D721Med (cell line): ENCODE results near the gene SELENOF.
"Not testable (repeated sequence)": the region's sequence is repeated elsewhere in the genome, so short reads cannot be mapped to it uniquely, and the experiment has no call there.

Experiments
- DNase-seq: peaks from one replicate; pipeline ENCODE4 v3.0.0; 2011; ENCODE audit warnings: low spot score; ENCODE audit not compliant: insufficient read length
- FAIRE-seq: peaks from 2 replicates; lab custom pipeline; 2011; peaks lifted over from hg19 to GRCh38; lab: Jason Lieb, UNC
- TF ChIP-seq, protein P1 (sequence below): IDR thresholded peaks from 2 replicates; pipeline ENCODE4 v1.5.1; 2012; ENCODE audit warnings: mild to moderate bottlenecking, control low read depth; ENCODE audit not compliant: insufficient read depth; ENCODE audit errors: missing control alignments

The SELENOF gene

GRCh38 chr1:86906419-86906818 is 7.5 kb downstream of the SELENOF start:
- DNase-seq (no peak), FAIRE-seq (no peak)

DNA sequence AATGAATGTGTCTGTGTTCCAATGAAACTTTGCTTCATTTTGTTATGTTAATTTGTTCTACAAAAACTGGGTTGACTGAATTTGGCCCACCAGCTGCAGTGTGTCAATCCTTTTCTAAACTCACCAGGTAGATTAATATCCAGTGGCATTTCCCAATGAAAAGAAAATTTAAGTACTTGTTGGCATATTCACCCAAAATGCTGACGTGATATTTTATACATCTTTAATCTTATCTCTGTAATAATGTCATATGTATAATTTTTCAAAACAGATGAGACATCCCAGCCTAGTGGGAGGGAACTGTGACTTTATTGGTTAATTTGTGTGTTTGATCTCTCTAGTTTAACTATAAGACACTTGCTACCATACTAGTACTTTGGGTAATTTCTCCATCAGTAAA is 8.1 kb downstream of the SELENOF start:
- no peak for DNase-seq
- no peak for FAIRE-seq
- TF ChIP-seq, protein P1, sequence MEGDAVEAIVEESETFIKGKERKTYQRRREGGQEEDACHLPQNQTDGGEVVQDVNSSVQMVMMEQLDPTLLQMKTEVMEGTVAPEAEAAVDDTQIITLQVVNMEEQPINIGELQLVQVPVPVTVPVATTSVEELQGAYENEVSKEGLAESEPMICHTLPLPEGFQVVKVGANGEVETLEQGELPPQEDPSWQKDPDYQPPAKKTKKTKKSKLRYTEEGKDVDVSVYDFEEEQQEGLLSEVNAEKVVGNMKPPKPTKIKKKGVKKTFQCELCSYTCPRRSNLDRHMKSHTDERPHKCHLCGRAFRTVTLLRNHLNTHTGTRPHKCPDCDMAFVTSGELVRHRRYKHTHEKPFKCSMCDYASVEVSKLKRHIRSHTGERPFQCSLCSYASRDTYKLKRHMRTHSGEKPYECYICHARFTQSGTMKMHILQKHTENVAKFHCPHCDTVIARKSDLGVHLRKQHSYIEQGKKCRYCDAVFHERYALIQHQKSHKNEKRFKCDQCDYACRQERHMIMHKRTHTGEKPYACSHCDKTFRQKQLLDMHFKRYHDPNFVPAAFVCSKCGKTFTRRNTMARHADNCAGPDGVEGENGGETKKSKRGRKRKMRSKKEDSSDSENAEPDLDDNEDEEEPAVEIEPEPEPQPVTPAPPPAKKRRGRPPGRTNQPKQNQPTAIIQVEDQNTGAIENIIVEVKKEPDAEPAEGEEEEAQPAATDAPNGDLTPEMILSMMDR = no peak

More at GRCh38 chr1:86906419-86906818, 7.5 kb downstream of the SELENOF start:
- TF ChIP-seq, protein P1 = no peak

DNA sequence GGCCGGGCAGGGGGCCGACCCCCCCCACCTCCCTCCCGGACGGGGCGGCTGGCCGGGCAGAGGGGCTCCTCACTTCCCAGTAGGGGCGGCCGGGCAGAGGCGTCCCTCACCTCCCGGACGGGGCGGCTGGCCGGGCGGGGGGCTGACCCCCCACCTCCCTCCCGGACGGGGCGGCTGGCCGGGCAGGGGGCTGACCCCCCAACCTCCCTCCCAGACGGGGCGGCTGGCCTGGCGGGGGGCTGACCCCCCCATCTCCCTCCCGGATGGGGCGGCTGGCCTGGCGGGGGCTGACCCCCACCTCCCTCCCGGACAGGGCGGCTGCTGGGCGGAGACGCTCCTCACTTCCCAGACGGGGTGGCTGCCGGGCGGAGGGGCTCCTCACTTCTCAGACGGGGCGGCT is 14.5 kb downstream of the SELENOF start:
- FAIRE-seq, DNase-seq: not testable (repeated sequence)

GRCh38 chr1:86888327-86888726 is 25.6 kb downstream of the SELENOF start:
- no peak for DNase-seq
- FAIRE-seq = no peak

DNA sequence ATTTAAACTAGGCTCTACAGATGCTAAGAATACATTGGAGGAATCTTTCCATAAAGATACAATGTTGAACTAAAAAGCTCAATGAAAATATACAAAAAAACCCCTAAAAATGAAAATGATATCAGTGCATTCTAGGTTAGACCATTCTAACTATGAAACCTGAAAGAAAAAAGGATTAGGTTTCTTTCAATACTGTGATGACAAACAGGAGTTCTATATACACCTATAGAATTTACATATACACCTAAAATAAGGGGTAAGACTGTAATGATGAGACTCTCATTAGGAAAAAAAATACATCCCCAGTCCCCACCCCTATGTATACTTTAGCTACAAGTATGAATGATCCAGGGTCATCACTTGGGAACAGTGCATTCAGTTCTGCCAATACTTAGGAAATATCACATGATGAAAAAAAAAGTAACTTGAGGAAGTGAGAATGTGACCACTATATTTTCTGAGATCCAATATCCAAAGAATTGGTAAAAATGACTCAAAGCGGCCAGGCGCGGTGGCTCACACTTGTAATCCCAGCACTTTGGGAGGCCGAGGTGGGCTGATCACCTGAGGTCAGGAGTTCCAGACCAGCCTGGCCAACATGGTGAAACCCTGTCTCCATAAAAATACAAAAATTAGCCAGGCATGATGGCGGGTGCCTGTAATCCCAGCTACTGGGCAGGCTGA is 26.3 kb downstream of the SELENOF start:
- TF ChIP-seq, protein P1 = no peak
- FAIRE-seq (no peak), DNase-seq (no peak)

More at GRCh38 chr1:86888327-86888726, 25.6 kb downstream of the SELENOF start:
- TF ChIP-seq, protein P1 = no peak

DNA sequence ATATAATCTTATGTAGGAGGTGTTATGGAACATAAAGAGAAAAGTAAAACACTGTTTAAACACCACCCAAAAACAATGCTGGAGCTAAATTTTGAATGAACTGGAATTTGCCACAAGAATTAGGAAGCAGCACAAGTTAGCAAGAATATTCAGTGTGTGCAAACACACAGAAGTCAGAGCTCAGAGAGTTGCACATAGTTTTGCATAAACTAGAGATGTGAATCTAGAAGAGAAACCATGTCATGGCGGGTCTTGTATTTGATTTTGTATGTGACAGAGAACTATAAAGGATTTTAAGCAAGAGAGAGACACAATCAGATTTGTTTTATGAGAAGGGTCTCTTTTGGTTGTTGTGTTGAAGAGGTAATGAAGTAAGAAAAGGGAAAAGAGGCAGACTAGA is 38.2 kb downstream of the SELENOF start:
- TF ChIP-seq, protein P1 = no peak
- no peak for FAIRE-seq
- no peak for DNase-seq

GRCh38 chr1:86872086-86872485 is 41.8 kb downstream of the SELENOF start:
- DNase-seq (no peak), FAIRE-seq (no peak)
- TF ChIP-seq, protein P1 = no peak

GRCh38 chr1:86871001-86871400 is 42.9 kb downstream of the SELENOF start:
- TF ChIP-seq, protein P1 = no peak
- no peak for FAIRE-seq
- DNase-seq = no peak
